GM12878 (cell line): ENCODE data around the gene APCS. TPM values are rescaled to one million over a fixed set of nuclear protein-coding genes. Genes with fewer than 3 reads are reported as not detected.

Experiments
- CBX3 ChIP-seq: fragments of 200-600 bp; sonication (generic); IDR thresholded peaks from 2 replicates; pipeline ENCODE4 v1.6.1; 2016; ENCODE audit warnings: low read depth, borderline replicate concordance
- KLF5 ChIP-seq: fragments of 450-650 bp; IDR thresholded peaks from 2 replicates; pipeline ENCODE4 v1.6.1; 2014; ENCODE audit warnings: mild to moderate bottlenecking; ENCODE audit not compliant: partially characterized antibody
- MEF2B ChIP-seq: fragments of 450-650 bp; IDR thresholded peaks from 2 replicates; pipeline ENCODE4 v1.6.1; 2018; ENCODE audit warnings: mild to moderate bottlenecking, moderate library complexity; ENCODE audit not compliant: partially characterized antibody, poor library complexity, severe bottlenecking
- SMARCA5 ChIP-seq: fragments of 450-650 bp; IDR thresholded peaks from 2 replicates; pipeline ENCODE4 v1.6.1; 2017; ENCODE audit warnings: mild to moderate bottlenecking
- TCF3 ChIP-seq: IDR thresholded peaks from 2 replicates; pipeline ENCODE4 v1.6.1; 2012; ENCODE audit warnings: low read depth, mild to moderate bottlenecking, low read length, borderline replicate concordance; ENCODE audit not compliant: insufficient read depth
- polyA plus RNA-seq, 11 experiments: library from polyadenylated mRNA; depleted of rRNA in 4 of 11; unstranded in 6 of 11; stranded (reverse) in 5 of 11; fragments of >200 nt; fragmentation: Nextera tagmentation in 4 of 11; fragmentation: Illumina TruSeq in 1 of 11; extraction: Ambion mirVana in 4 of 11; extraction: Trizol in 1 of 11; gene quantifications; 1 replicate in 1 of 11; 2 replicates in 10 of 11; pipeline versions ENCODE4 v1.2.1 to v1.2.3, GENCODE V29; 2011 to 2016; ENCODE audit warnings: inconsistent platforms in 2 of 11, missing spikeins in 2 of 11, low read depth in 1 of 11
- total RNA-seq, 4 experiments: library from RNA; depleted of rRNA in 3 of 4; stranded (reverse); fragments of >200 nt in 3 of 4; fragmentation: Illumina TruSeq in 1 of 4; extraction: Trizol in 1 of 4; gene quantifications; 2 replicates each; pipeline versions ENCODE4 v1.2.1 to v1.2.3, GENCODE V29; 2013 to 2021
- TF ChIP-seq, protein P1 (sequence below): fragments of 450-650 bp; IDR thresholded peaks from 2 replicates; pipeline ENCODE4 v1.6.1; 2017; ENCODE audit warnings: mild to moderate bottlenecking, moderate library complexity
- TF ChIP-seq, protein P2 (sequence below): fragments of 450-650 bp; IDR thresholded peaks from 2 replicates; pipeline ENCODE4 v1.6.1; 2017; ENCODE audit warnings: antibody characterized with exemption, mild to moderate bottlenecking, moderate library complexity
- TF ChIP-seq, protein P3 (sequence below): IDR thresholded peaks from 2 replicates; pipeline ENCODE4 v1.6.1; 2011; ENCODE audit warnings: low read depth, low read length, improper control_type of control experiment, borderline replicate concordance

The APCS gene
- total and polyA plus RNA-seq, 10 of the 15 experiments (the other 5 are each of a cell fraction or from before 2014, with no cell fraction given): 0.23 TPM; not detected in 9

DNA sequence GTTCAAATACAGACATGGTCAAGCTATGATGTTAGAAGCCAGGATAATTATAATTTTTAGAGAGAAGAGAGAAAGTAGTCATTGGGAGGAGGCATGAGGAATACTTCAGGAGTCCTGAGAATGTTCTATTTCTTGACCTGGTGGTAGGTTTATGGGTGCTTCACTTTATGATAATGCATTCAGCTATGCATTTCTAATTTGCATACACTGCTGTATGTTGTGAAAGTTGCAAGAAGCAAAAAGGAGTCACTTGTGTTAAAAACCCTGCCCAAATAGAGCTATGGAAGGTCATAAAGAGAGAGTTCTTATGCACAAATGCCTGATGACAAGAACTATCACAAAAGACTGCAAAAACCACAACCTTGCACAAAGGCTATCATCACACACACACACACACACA lies 45.3 kb downstream of the APCS start (continued):
- TF ChIP-seq, protein P1, sequence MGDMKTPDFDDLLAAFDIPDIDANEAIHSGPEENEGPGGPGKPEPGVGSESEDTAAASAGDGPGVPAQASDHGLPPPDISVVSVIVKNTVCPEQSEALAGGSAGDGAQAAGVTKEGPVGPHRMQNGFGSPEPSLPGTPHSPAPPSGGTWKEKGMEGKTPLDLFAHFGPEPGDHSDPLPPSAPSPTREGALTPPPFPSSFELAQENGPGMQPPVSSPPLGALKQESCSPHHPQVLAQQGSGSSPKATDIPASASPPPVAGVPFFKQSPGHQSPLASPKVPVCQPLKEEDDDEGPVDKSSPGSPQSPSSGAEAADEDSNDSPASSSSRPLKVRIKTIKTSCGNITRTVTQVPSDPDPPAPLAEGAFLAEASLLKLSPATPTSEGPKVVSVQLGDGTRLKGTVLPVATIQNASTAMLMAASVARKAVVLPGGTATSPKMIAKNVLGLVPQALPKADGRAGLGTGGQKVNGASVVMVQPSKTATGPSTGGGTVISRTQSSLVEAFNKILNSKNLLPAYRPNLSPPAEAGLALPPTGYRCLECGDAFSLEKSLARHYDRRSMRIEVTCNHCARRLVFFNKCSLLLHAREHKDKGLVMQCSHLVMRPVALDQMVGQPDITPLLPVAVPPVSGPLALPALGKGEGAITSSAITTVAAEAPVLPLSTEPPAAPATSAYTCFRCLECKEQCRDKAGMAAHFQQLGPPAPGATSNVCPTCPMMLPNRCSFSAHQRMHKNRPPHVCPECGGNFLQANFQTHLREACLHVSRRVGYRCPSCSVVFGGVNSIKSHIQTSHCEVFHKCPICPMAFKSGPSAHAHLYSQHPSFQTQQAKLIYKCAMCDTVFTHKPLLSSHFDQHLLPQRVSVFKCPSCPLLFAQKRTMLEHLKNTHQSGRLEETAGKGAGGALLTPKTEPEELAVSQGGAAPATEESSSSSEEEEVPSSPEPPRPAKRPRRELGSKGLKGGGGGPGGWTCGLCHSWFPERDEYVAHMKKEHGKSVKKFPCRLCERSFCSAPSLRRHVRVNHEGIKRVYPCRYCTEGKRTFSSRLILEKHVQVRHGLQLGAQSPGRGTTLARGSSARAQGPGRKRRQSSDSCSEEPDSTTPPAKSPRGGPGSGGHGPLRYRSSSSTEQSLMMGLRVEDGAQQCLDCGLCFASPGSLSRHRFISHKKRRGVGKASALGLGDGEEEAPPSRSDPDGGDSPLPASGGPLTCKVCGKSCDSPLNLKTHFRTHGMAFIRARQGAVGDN: no peak
- no peak for TF ChIP-seq SMARCA5
- TF ChIP-seq, protein P2, sequence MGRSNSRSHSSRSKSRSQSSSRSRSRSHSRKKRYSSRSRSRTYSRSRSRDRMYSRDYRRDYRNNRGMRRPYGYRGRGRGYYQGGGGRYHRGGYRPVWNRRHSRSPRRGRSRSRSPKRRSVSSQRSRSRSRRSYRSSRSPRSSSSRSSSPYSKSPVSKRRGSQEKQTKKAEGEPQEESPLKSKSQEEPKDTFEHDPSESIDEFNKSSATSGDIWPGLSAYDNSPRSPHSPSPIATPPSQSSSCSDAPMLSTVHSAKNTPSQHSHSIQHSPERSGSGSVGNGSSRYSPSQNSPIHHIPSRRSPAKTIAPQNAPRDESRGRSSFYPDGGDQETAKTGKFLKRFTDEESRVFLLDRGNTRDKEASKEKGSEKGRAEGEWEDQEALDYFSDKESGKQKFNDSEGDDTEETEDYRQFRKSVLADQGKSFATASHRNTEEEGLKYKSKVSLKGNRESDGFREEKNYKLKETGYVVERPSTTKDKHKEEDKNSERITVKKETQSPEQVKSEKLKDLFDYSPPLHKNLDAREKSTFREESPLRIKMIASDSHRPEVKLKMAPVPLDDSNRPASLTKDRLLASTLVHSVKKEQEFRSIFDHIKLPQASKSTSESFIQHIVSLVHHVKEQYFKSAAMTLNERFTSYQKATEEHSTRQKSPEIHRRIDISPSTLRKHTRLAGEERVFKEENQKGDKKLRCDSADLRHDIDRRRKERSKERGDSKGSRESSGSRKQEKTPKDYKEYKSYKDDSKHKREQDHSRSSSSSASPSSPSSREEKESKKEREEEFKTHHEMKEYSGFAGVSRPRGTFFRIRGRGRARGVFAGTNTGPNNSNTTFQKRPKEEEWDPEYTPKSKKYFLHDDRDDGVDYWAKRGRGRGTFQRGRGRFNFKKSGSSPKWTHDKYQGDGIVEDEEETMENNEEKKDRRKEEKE: no peak
- TF ChIP-seq CBX3: no peak
- TF ChIP-seq TCF3: no peak
- no peak for TF ChIP-seq MEF2B
- TF ChIP-seq KLF5: no peak
- TF ChIP-seq, protein P3, sequence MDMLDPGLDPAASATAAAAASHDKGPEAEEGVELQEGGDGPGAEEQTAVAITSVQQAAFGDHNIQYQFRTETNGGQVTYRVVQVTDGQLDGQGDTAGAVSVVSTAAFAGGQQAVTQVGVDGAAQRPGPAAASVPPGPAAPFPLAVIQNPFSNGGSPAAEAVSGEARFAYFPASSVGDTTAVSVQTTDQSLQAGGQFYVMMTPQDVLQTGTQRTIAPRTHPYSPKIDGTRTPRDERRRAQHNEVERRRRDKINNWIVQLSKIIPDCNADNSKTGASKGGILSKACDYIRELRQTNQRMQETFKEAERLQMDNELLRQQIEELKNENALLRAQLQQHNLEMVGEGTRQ: no peak

Other genes with a start within 250 kb of the APCS start
- not detected in 2 replicates for gene OR10J4, start 155.6 kb upstream of the APCS start, total RNA-seq (2014; rRNA removed)
- gene OR10J4, start 155.6 kb upstream of the APCS start, total RNA-seq (2014; rRNA removed; fragmentation: Illumina TruSeq; extraction: Trizol): not detected in 2 replicates
- gene OR10J4, start 155.6 kb upstream of the APCS start, total RNA-seq (2021): not detected in 2 replicates
- not detected in 2 replicates for gene OR10J4, start 155.6 kb upstream of the APCS start, polyA plus RNA-seq (2011; rRNA removed)
- not detected in 2 replicates for gene OR10J4, start 155.6 kb upstream of the APCS start, polyA plus RNA-seq (2014; fragmentation: Illumina TruSeq; extraction: Trizol)
- gene OR10J4, start 155.6 kb upstream of the APCS start, polyA plus RNA-seq (2014; fragmentation: Nextera tagmentation; extraction: Ambion mirVana): not detected
- not detected in 2 replicates for gene OR10J4, start 155.6 kb upstream of the APCS start, polyA plus RNA-seq (2014; rRNA removed)
- not detected for gene OR10J4, start 155.6 kb upstream of the APCS start, polyA plus RNA-seq (2016; fragmentation: Nextera tagmentation; extraction: Ambion mirVana)
- gene OR10J1, start 148.1 kb upstream of the APCS start, total RNA-seq (2014; rRNA removed): not detected in 2 replicates
- gene OR10J1, start 148.1 kb upstream of the APCS start, total RNA-seq (2014; rRNA removed; fragmentation: Illumina TruSeq; extraction: Trizol): not detected in 2 replicates
- gene OR10J1, start 148.1 kb upstream of the APCS start, total RNA-seq (2021): not detected in 2 replicates
- not detected in 2 replicates for gene OR10J1, start 148.1 kb upstream of the APCS start, polyA plus RNA-seq (2011; rRNA removed)
- gene OR10J1, start 148.1 kb upstream of the APCS start, polyA plus RNA-seq (2014; fragmentation: Illumina TruSeq; extraction: Trizol): not detected in 2 replicates
- not detected for gene OR10J1, start 148.1 kb upstream of the APCS start, polyA plus RNA-seq (2014; fragmentation: Nextera tagmentation; extraction: Ambion mirVana)
- not detected in 2 replicates for gene OR10J1, start 148.1 kb upstream of the APCS start, polyA plus RNA-seq (2014; rRNA removed)
- not detected for gene OR10J1, start 148.1 kb upstream of the APCS start, polyA plus RNA-seq (2016; fragmentation: Nextera tagmentation; extraction: Ambion mirVana)
- not detected in 2 replicates for gene OR10J5, start 51.8 kb upstream of the APCS start, total RNA-seq (2014; rRNA removed)
- gene OR10J5, start 51.8 kb upstream of the APCS start, total RNA-seq (2014; rRNA removed; fragmentation: Illumina TruSeq; extraction: Trizol): not detected in 2 replicates
- gene OR10J5, start 51.8 kb upstream of the APCS start, total RNA-seq (2021): not detected in 2 replicates
- gene OR10J5, start 51.8 kb upstream of the APCS start, polyA plus RNA-seq (2011; rRNA removed): not detected in 2 replicates
- not detected in 2 replicates for gene OR10J5, start 51.8 kb upstream of the APCS start, polyA plus RNA-seq (2014; fragmentation: Illumina TruSeq; extraction: Trizol)
- not detected for gene OR10J5, start 51.8 kb upstream of the APCS start, polyA plus RNA-seq (2014; fragmentation: Nextera tagmentation; extraction: Ambion mirVana)
- gene OR10J5, start 51.8 kb upstream of the APCS start, polyA plus RNA-seq (2014; rRNA removed): not detected in 2 replicates
- gene OR10J5, start 51.8 kb upstream of the APCS start, polyA plus RNA-seq (2016; fragmentation: Nextera tagmentation; extraction: Ambion mirVana): not detected
- gene CRP, start 126.8 kb downstream of the APCS start, total RNA-seq (2014; rRNA removed): not detected in 2 replicates
- not detected in 2 replicates for gene CRP, start 126.8 kb downstream of the APCS start, total RNA-seq (2014; rRNA removed; fragmentation: Illumina TruSeq; extraction: Trizol)
- gene CRP, start 126.8 kb downstream of the APCS start, total RNA-seq (2021): 0.54 and 0.72 TPM in 2 replicates
- not detected in 2 replicates for gene CRP, start 126.8 kb downstream of the APCS start, polyA plus RNA-seq (2011; rRNA removed)
- not detected in 2 replicates for gene CRP, start 126.8 kb downstream of the APCS start, polyA plus RNA-seq (2014; fragmentation: Illumina TruSeq; extraction: Trizol)
- gene CRP, start 126.8 kb downstream of the APCS start, polyA plus RNA-seq (2014; fragmentation: Nextera tagmentation; extraction: Ambion mirVana): not detected
- gene CRP, start 126.8 kb downstream of the APCS start, polyA plus RNA-seq (2014; rRNA removed): not detected in 2 replicates
- not detected for gene CRP, start 126.8 kb downstream of the APCS start, polyA plus RNA-seq (2016; fragmentation: Nextera tagmentation; extraction: Ambion mirVana)
- gene DUSP23, start 193.1 kb downstream of the APCS start, total RNA-seq (2014; rRNA removed): 3.2 and 6.9 TPM in 2 replicates
- gene DUSP23, start 193.1 kb downstream of the APCS start, total RNA-seq (2014; rRNA removed; fragmentation: Illumina TruSeq; extraction: Trizol): 1.3 and 1.6 TPM in 2 replicates
- 4.0 and 4.3 TPM in 2 replicates for gene DUSP23, start 193.1 kb downstream of the APCS start, total RNA-seq (2021)
- 4.1 and 6.0 TPM in 2 replicates for gene DUSP23, start 193.1 kb downstream of the APCS start, polyA plus RNA-seq (2011; rRNA removed)
- gene DUSP23, start 193.1 kb downstream of the APCS start, polyA plus RNA-seq (2014; fragmentation: Illumina TruSeq; extraction: Trizol): 1.3 TPM in 1 of 2 replicates, not detected in the other
- 1 to 10 TPM in 1 of 2 experiments, not detected in 1; 1.1 TPM for gene DUSP23, start 193.1 kb downstream of the APCS start, polyA plus RNA-seq (2014; fragmentation: Nextera tagmentation; extraction: Ambion mirVana)
- 4.1 and 5.6 TPM in 2 replicates for gene DUSP23, start 193.1 kb downstream of the APCS start, polyA plus RNA-seq (2014; rRNA removed)
- 1 to 10 TPM; 4.1 to 5.7 TPM for gene DUSP23, start 193.1 kb downstream of the APCS start, polyA plus RNA-seq (2016; fragmentation: Nextera tagmentation; extraction: Ambion mirVana)
- gene FCRL6, start 214.5 kb downstream of the APCS start, total RNA-seq (2014; rRNA removed): 0.11 and 0.60 TPM in 2 replicates
- not detected in 2 replicates for gene FCRL6, start 214.5 kb downstream of the APCS start, total RNA-seq (2014; rRNA removed; fragmentation: Illumina TruSeq; extraction: Trizol)
- gene FCRL6, start 214.5 kb downstream of the APCS start, total RNA-seq (2021): 0.11 TPM in 1 of 2 replicates, not detected in the other
- gene FCRL6, start 214.5 kb downstream of the APCS start, polyA plus RNA-seq (2011; rRNA removed): 0.16 and 0.17 TPM in 2 replicates
- gene FCRL6, start 214.5 kb downstream of the APCS start, polyA plus RNA-seq (2014; fragmentation: Illumina TruSeq; extraction: Trizol): 0.04 TPM in 1 of 2 replicates, not detected in the other
- not detected for gene FCRL6, start 214.5 kb downstream of the APCS start, polyA plus RNA-seq (2014; fragmentation: Nextera tagmentation; extraction: Ambion mirVana)
- gene FCRL6, start 214.5 kb downstream of the APCS start, polyA plus RNA-seq (2014; rRNA removed): not detected in 2 replicates
- not detected for gene FCRL6, start 214.5 kb downstream of the APCS start, polyA plus RNA-seq (2016; fragmentation: Nextera tagmentation; extraction: Ambion mirVana)
- 0.06 TPM in 1 of 2 replicates, not detected in the other for gene SLAMF8, start 239.0 kb downstream of the APCS start, total RNA-seq (2014; rRNA removed)
- 0.05 TPM in 1 of 2 replicates, not detected in the other for gene SLAMF8, start 239.0 kb downstream of the APCS start, total RNA-seq (2014; rRNA removed; fragmentation: Illumina TruSeq; extraction: Trizol)
- 0.08 TPM in 1 of 2 replicates, not detected in the other for gene SLAMF8, start 239.0 kb downstream of the APCS start, total RNA-seq (2021)
- gene SLAMF8, start 239.0 kb downstream of the APCS start, polyA plus RNA-seq (2011; rRNA removed): 0.26 and 0.69 TPM in 2 replicates
- 0.21 TPM in 1 of 2 replicates, not detected in the other for gene SLAMF8, start 239.0 kb downstream of the APCS start, polyA plus RNA-seq (2014; fragmentation: Illumina TruSeq; extraction: Trizol)
- under 1 TPM; 0.04 to 0.10 TPM for gene SLAMF8, start 239.0 kb downstream of the APCS start, polyA plus RNA-seq (2014; fragmentation: Nextera tagmentation; extraction: Ambion mirVana)
- 0.14 and 0.26 TPM in 2 replicates for gene SLAMF8, start 239.0 kb downstream of the APCS start, polyA plus RNA-seq (2014; rRNA removed)
- under 1 TPM in 1 of 2 experiments, not detected in 1; 0.07 TPM for gene SLAMF8, start 239.0 kb downstream of the APCS start, polyA plus RNA-seq (2016; fragmentation: Nextera tagmentation; extraction: Ambion mirVana)